D721Med (cell line): ENCODE results near the gene ANK3.

ENCODE experiments used
- DNase-seq: peaks from one replicate; pipeline ENCODE4 v3.0.0; 2011; ENCODE audit warnings: low spot score; ENCODE audit not compliant: insufficient read length
- FAIRE-seq: peaks from 2 replicates; lab custom pipeline; 2011; peaks lifted over from hg19 to GRCh38; lab: Jason Lieb, UNC
- TF ChIP-seq, protein P1 (sequence below): IDR thresholded peaks from 2 replicates; pipeline ENCODE4 v1.5.1; 2012; ENCODE audit warnings: mild to moderate bottlenecking, control low read depth; ENCODE audit not compliant: insufficient read depth; ENCODE audit errors: missing control alignments

The ANK3 gene

DNA sequence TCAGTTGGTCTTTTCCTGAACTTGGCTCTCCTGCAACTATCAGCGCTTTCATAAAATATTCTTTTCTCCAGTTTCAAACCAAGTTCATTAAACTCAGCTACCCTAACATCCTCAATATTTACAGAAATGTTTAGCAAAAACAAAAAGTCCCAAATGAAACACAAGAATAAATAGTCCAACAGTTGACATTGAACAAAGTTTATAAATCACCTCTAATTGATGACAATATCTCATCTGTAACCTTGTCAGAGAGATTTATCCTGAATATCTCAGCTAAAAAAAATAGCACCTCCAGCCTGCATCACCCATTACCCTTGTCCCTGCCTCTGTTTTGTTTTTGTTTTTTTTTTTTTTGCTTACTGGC is 76.1 kb downstream of the ANK3 start:
- no peak for DNase-seq
- TF ChIP-seq, protein P1, sequence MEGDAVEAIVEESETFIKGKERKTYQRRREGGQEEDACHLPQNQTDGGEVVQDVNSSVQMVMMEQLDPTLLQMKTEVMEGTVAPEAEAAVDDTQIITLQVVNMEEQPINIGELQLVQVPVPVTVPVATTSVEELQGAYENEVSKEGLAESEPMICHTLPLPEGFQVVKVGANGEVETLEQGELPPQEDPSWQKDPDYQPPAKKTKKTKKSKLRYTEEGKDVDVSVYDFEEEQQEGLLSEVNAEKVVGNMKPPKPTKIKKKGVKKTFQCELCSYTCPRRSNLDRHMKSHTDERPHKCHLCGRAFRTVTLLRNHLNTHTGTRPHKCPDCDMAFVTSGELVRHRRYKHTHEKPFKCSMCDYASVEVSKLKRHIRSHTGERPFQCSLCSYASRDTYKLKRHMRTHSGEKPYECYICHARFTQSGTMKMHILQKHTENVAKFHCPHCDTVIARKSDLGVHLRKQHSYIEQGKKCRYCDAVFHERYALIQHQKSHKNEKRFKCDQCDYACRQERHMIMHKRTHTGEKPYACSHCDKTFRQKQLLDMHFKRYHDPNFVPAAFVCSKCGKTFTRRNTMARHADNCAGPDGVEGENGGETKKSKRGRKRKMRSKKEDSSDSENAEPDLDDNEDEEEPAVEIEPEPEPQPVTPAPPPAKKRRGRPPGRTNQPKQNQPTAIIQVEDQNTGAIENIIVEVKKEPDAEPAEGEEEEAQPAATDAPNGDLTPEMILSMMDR: no peak
- FAIRE-seq: no peak

GRCh38 chr10:60312818-60313588 is 76.7 kb downstream of the ANK3 start:
- FAIRE-seq: no peak
- TF ChIP-seq, protein P1: no peak
- no peak for DNase-seq

DNA sequence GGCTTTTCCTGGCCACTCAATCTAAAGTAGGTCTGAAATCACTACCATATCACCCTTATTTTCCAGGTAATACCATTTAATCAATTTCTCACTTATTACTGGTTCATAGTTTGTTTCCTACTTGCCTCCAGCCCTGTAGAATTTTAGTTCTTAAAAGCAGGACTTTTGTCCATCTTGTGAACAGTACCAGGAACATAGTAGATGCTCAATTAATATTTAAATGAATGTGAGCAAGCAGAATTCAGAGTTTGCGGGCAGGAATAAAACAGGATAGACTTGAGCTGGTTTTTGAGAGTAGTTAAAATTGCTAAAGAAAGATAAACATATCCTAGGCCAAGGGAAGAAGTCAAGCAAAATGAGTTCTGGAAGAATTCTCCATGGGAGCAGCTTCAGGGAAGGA is 77.9 kb downstream of the ANK3 start:
- FAIRE-seq: no peak
- no peak for DNase-seq
- TF ChIP-seq, protein P1: no peak

DNA sequence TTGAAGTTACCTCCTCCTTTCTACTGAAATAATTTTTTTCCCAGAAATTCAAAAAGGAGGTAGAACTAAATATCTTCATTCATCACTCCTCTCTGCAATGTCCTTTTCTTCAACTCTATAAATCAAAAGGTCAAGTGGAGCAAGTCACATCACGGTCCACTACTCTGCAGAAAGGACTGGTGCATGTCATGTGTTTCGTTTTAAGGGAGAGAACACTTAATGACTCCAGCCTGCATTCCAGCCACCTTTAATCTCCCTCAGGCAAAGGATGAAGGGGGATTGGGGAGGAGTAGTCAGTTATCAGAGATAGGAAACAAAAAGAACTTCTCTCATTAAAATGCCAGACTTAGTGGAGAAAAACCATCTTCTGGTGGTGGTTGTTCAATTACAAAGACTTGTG is 78.9 kb downstream of the ANK3 start:
- DNase-seq (no peak), FAIRE-seq (no peak)
- TF ChIP-seq, protein P1: no peak

DNA sequence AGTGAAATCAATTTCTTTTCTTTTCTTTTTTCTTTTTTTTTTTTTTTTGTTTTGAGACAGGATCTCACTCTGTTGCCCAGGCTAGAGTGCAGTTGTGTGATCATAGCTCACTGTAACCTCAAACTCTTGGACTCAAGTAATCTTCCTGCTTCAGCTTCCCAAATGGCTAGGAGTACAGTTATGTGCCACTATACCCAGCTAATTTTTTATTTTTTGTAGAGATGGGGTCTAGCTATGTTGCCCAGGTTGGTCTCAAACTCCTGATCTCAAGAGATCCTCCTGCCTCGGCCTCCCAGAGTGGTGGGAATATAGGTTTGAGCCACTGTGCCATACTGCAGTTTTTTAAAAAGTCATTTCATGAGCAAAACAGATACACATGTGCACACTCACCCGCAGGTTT is 79.8 kb downstream of the ANK3 start:
- TF ChIP-seq, protein P1: no peak
- DNase-seq (no peak), FAIRE-seq (no peak)

GRCh38 chr10:60309371-60309770 is 80.3 kb downstream of the ANK3 start:
- TF ChIP-seq, protein P1: no peak
- FAIRE-seq: peak; percentile 21

GRCh38 chr10:60305380-60305892 is 84.2 kb downstream of the ANK3 start:
- DNase-seq (no peak), FAIRE-seq (no peak)
- TF ChIP-seq, protein P1: no peak

More at GRCh38 chr10:60309371-60309770, 80.3 kb downstream of the ANK3 start:
- DNase-seq: no peak
